K562 (cell line): ENCODE results near the gene SURF4. TPM values are rescaled to one million over a fixed set of nuclear protein-coding genes. Genes with fewer than 3 reads are reported as not detected.
"Not testable (repeated sequence)": the region's sequence is repeated elsewhere in the genome, so short reads cannot be mapped to it uniquely, and the experiment has no call there.

ENCODE experiments used
- ATAC-seq: fragments of 200-7000 bp; cut with Tn5 transposase; 3 replicates; pipeline ENCODE4 v1.9.1; 2020; ENCODE audit warnings: moderate library complexity
- BruUV-seq: library from RNA; stranded (reverse); fragments of 400-500 nt; replicated peaks from 2 replicates; lab custom pipeline; 2021; lab: Mats Ljungman, UMichigan
- CTCF ChIA-PET: fragments of 300-600 bp; formaldehyde crosslinking; extraction: SDS; loops from one replicate; lab custom pipeline; 2021; ENCODE audit warnings: low intra/inter-chr PET ratio; lab: Yijun Ruan, JAX
- POLR2A ChIA-PET: fragments of 300-600, 350-650 bp; sonication (Branson Sonifier 250); formaldehyde crosslinking; extraction: SDS; loops from one replicate; lab custom pipeline; 2021; ENCODE audit warnings: antibody characterized with exemption, inconsistent platforms; lab: Yijun Ruan, JAX
- DNase-seq, 4 experiments: peaks; one replicate each; pipeline versions ENCODE4 v3.0.0 to v3.0.0-alpha.2; 2011 to 2018; ENCODE audit warnings: low spot score in 3 of 4, mixed read lengths in 3 of 4; ENCODE audit errors: extremely low read depth in 1 of 4
- FAIRE-seq: peaks from 2 replicates; lab custom pipeline; 2011; peaks lifted over from hg19 to GRCh38; lab: Jason Lieb, UNC
- H2AFZ ChIP-seq: 2 replicates; pipeline ENCODE4 v1.6.0; 2011; ENCODE audit warnings: low read depth, low read length, control low read depth, inconsistent platforms
- H3K27ac ChIP-seq: fragments of 200-600 bp; 3 replicates; pipeline ENCODE4 v1.8.0; 2011; ENCODE audit warnings: low read depth, mild to moderate bottlenecking, control low read depth, inconsistent platforms, low read length, moderate library complexity, mixed read lengths; ENCODE audit errors: extremely low read depth
- H3K27me3 ChIP-seq, 2 experiments: fragments of 300-600 bp in 1 of 2; 2 replicates in 1 of 2; 3 replicates in 1 of 2; pipeline versions ENCODE4 v1.6.0 to v1.8.0; 2011; ENCODE audit warnings: inconsistent platforms in 2 of 2, low read length in 2 of 2, mild to moderate bottlenecking in 1 of 2, mixed read lengths in 1 of 2, moderate library complexity in 1 of 2; ENCODE audit not compliant: control insufficient read depth in 2 of 2, insufficient read depth in 2 of 2
- H3K36me3 ChIP-seq: fragments of 300-600 bp; 3 replicates; pipeline ENCODE4 v1.8.0; 2011; ENCODE audit warnings: mild to moderate bottlenecking, low read length, inconsistent platforms; ENCODE audit not compliant: control insufficient read depth, insufficient read depth
- H3K4me1 ChIP-seq, 2 experiments: fragments of 200-600 bp in 1 of 2; replicated peaks in 1 of 2; 2 replicates in 1 of 2; 3 replicates in 1 of 2; pipeline versions ENCODE4 v1.5.1 to v1.8.0; 2011; ENCODE audit warnings: inconsistent platforms in 2 of 2, low read length in 2 of 2, mild to moderate bottlenecking in 1 of 2, mixed read lengths in 1 of 2, moderate library complexity in 1 of 2; ENCODE audit not compliant: control insufficient read depth in 2 of 2, insufficient read depth in 2 of 2
- H3K4me2 ChIP-seq: 2 replicates; pipeline ENCODE4 v1.6.1; 2011; ENCODE audit warnings: low read length, control low read depth, inconsistent platforms, mixed read lengths; ENCODE audit not compliant: insufficient read depth
- H3K4me3 ChIP-seq: fragments of 200-600 bp; sonication (generic), shearing (Covaris generic); 2 replicates; pipeline ENCODE4 v1.5.1; 2016; ENCODE audit warnings: control low read depth, inconsistent platforms
- H3K79me2 ChIP-seq: fragments of 200-600 bp; 3 replicates; pipeline ENCODE4 v1.8.0; 2011; ENCODE audit warnings: low read length, inconsistent platforms; ENCODE audit not compliant: control insufficient read depth, insufficient read depth
- H3K9ac ChIP-seq, 2 experiments: 2 replicates each; pipeline versions ENCODE4 v1.6.0 to v1.6.1; 2011; ENCODE audit warnings: low read depth in 2 of 2, low read length in 2 of 2, control low read depth in 1 of 2, inconsistent platforms in 1 of 2, mild to moderate bottlenecking in 1 of 2, mixed read lengths in 1 of 2; ENCODE audit not compliant: insufficient read depth in 1 of 2
- H3K9me1 ChIP-seq: one replicate; pipeline ENCODE4 v1.6.0; 2011; ENCODE audit warnings: inconsistent platforms, mild to moderate bottlenecking, low read length, moderate library complexity; ENCODE audit not compliant: control insufficient read depth, insufficient read depth
- H3K9me3 ChIP-seq: replicated peaks from 2 replicates; pipeline ENCODE4 v1.5.1; 2011; ENCODE audit warnings: low read depth, low read length, inconsistent platforms; ENCODE audit not compliant: control insufficient read depth, insufficient read depth
- H4K20me1 ChIP-seq: replicated peaks from 2 replicates; pipeline ENCODE4 v1.6.1; 2011; ENCODE audit warnings: low read length, inconsistent platforms, mixed read lengths; ENCODE audit not compliant: control insufficient read depth, insufficient read depth
- POLR2G ChIP-seq: fragments of 200-400 bp; formaldehyde crosslinking; IDR thresholded peaks from 2 replicates; pipeline ENCODE4 v1.6.1; 2017; ENCODE audit warnings: low read depth, mild to moderate bottlenecking, antibody characterized with exemption, low read length, moderate library complexity
- REST ChIP-seq, 2 experiments: fragments of 450-650 bp; formaldehyde crosslinking in 1 of 2; IDR thresholded peaks; 2 replicates each; pipeline versions ENCODE4 v1.4.0 to v1.6.1; 2014 to 2020; ENCODE audit warnings: mild to moderate bottlenecking in 2 of 2, borderline replicate concordance in 1 of 2, low read depth in 1 of 2
- SMARCA4 ChIP-seq: fragments of 450-650 bp; IDR thresholded peaks from 2 replicates; pipeline ENCODE4 v1.6.1; 2016
- WGBS: fragments of 100-300 bp; shearing (Covaris generic); methylation state at CpG from one replicate; pipeline ENCODE4 v1.1.6; 2016; ENCODE audit warnings: low coverage, mixed read lengths; ENCODE audit not compliant: insufficient coverage; ENCODE audit errors: missing lambda C conversion rate; 5-methylcytosine and 5-hydroxymethylcytosine counted together
- in situ Hi-C: fragments of 300-500 bp; cut with MboI; formaldehyde crosslinking; loops from 4 replicates; pipeline ENCODE4 v1.15.0; 2018; ENCODE audit warnings: inconsistent platforms, mixed read lengths
- intact Hi-C: fragments of 100-400 bp; cut with micrococcal nuclease; formaldehyde crosslinking; loops from 2 replicates; pipeline ENCODE4 v1.14.2; 2022
- polyA plus RNA-seq, 8 experiments: library from polyadenylated mRNA; depleted of rRNA in 4 of 8; stranded (reverse) in 5 of 8; unstranded in 3 of 8; fragments of >200 nt; fragmentation: Nextera tagmentation in 2 of 8; fragmentation: Illumina TruSeq in 1 of 8; extraction: Ambion mirVana in 2 of 8; extraction: Trizol in 1 of 8; gene quantifications; 2 replicates each; pipeline versions ENCODE4 v1.2.1 to v1.2.3, GENCODE V29; 2011 to 2014; ENCODE audit warnings: inconsistent platforms in 1 of 8, missing spikeins in 1 of 8
- total RNA-seq, 7 experiments: library from RNA; depleted of rRNA in 6 of 7; stranded (reverse); fragments of >200 nt in 6 of 7; fragmentation: Illumina TruSeq in 2 of 7; extraction: Trizol in 2 of 7; gene quantifications; 2 replicates each; pipeline versions ENCODE4 v1.2.1 to v1.2.3, GENCODE V29; 2011 to 2021; ENCODE audit warnings: low replicate concordance in 1 of 7

SURF4 gene
- total and polyA plus RNA-seq, 9 of the 15 experiments (the other 6 are each of a cell fraction or from before 2014, with no cell fraction given), result 8.4 to 176 (median 130) TPM

DNA sequence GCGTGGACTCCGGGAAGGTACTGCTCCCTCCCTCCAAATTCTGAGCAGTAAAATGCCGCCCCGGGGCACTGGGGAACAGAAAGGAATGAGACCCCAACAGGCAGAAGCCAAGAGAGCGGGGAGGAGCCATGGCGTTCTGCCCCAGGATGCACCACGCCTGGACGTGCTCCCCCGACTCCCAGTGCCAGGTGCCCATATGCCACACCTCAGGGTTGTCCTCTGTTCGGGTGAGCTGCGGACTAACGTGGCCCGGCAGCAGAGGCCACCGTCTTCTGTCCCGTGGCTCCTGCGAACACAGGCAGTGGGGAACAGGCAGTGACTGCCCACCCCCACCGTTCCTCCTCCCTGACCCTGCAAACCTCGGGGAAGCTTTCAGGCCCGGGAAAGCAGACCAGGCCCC is 44.6 kb downstream of the SURF4 start:
- H3K9me1 ChIP-seq, result no peaks in the 10 kb centered on the region
- no peak for FAIRE-seq
- no peak overlapping the region for H3K4me3 ChIP-seq
- no peak overlapping the region for H3K4me2 ChIP-seq
- in situ Hi-C loops (loop anchor here (5.0 kb wide), 1 partner anchor 144 kb away; no protein-coding TSS in a partner anchor), intact Hi-C loops (no loop called here)
- H4K20me1 ChIP-seq, result peaks cover 4% of the 10 kb centered on the region; the same call in 1 of the 2 replicates
- 0 out of 2 replicates have a peak, but pooled peaks cover 1% of the 10 kb centered on the region for H3K9me3 ChIP-seq
- no peak overlapping the region for H2AFZ ChIP-seq
- H3K9ac ChIP-seq, result peak overlapping the region in 1 of 2 experiments; percentile 59; a peak in 1 of 4 replicates
- 92% methylated on average over 18 of the region's 19 CpGs for WGBS
- H3K27me3 ChIP-seq, result no peaks in the 10 kb centered on the region; a peak in 1 of 5 replicates
- POLR2A ChIA-PET, result interaction anchor here (0.6 to 3.1 kb wide), 11 partner anchors 8 to 264 kb away, joined by 3 to 16 read pairs (median 4); partner anchors contain the start of genes MED22 and RPL7A
- H3K27ac ChIP-seq, result no peak overlapping the region
- peaks cover 4 to 34% of the 10 kb centered on the region in 2 experiments; a peak in 4 of 5 replicates for H3K4me1 ChIP-seq
- TF ChIP-seq SMARCA4 (no peak), POLR2G (peak; percentile 45; the same call in 1 of the 2 replicates)
- TSS peak; percentile 3 for BruUV-seq
- no peak for DNase-seq
- CTCF ChIA-PET, result no interaction called here
- H3K36me3 ChIP-seq, result peaks cover 52% of the 10 kb centered on the region
- H3K79me2 ChIP-seq, result peaks cover 35% of the 10 kb centered on the region
- no peak for ATAC-seq

DNA sequence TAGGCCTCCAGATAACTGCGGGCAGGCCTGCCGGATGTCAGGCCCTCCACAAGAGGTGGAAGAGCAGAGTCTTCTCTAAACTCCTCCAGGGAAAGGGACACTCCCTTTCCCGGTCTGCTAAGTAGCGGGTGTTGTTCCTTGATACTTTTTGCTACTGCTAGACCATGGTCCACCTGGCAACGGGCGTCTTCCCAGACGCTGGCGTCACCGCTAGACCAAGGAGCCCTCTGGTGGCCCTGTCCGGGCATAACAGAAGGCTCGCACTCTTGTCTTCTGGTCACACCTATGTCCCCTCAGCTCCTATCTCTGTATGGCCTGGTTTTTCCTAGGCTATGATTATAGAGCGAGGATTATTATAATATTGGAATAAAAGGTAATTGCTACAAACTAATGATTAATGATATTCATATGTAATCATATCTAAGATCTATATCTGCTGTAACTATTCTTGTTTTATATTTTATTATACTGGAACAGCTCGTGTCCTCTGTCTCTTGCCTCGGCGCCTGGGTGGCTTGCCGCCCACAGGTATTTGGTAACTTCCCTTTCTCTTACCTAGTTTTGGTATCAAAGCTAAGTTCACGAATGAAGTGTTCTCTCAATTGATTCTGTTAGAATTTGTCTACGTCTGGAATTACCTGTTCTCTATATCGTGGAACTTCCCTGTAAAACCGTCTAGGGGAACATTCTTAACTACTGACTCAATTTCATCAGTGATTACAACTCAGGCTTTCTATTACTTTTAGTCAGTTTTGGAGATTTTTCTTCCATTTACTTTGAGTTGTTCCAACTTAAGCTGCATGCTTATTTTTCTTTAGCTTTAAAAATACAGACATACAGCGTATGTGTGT is 46.3 kb downstream of the SURF4 start:
- peaks cover 2 to 28% of the 10 kb centered on the region in 2 experiments; a peak in 4 of 5 replicates for H3K4me1 ChIP-seq
- not testable (repeated sequence) for H3K27ac ChIP-seq; H3K9me3 ChIP-seq; H3K9ac ChIP-seq; H2AFZ ChIP-seq; BruUV-seq; H3K4me2 ChIP-seq; H3K27me3 ChIP-seq; H4K20me1 ChIP-seq; H3K9me1 ChIP-seq; H3K4me3 ChIP-seq; TF ChIP-seq REST (CRISPR knock-in tag; IDR thresholded peaks at IDR 0.05; ENCODE audit: low read depth)
- in situ Hi-C loops, result loop anchor here (5.0 kb wide), 1 partner anchor 142 kb away; no protein-coding TSS in a partner anchor
- CTCF ChIA-PET, result interaction anchor here (0.8 to 4.0 kb wide), 2 partner anchors 90 to 144 kb away, joined by 3 to 31 read pairs; no protein-coding TSS in a partner anchor
- DNase-seq, result peak in 1 of 4 experiments; percentile 66
- FAIRE-seq, result peak; percentile 86
- POLR2A ChIA-PET, result interaction anchor here (0.6 to 3.1 kb wide), 10 partner anchors 10 to 158 kb away, joined by 3 to 16 read pairs (median 4); partner anchors contain the start of genes MED22, RPL7A, SURF1 and SURF2
- WGBS, result 44% methylated on average over 16 of the region's 21 CpGs
- peaks cover 48% of the 10 kb centered on the region for H3K36me3 ChIP-seq
- intact Hi-C loops, result loop anchor here (1.0 to 10.0 kb wide), 2 partner anchors 55 to 141 kb away; partner anchors contain the start of gene ABO
- H3K79me2 ChIP-seq, result peaks cover 19% of the 10 kb centered on the region
- peak; percentile 59 for ATAC-seq
- peak; percentile 90 for TF ChIP-seq REST (IDR thresholded peaks at IDR 0.05; ENCODE audit: borderline replicate concordance)
